Measurements from ENCODE around the gene FER. TPM values are rescaled to one million over a fixed set of nuclear protein-coding genes. Genes with fewer than 3 reads are reported as not detected.
"Not testable (repeated sequence)": the region's sequence is repeated elsewhere in the genome, so short reads cannot be mapped to it uniquely, and the experiment has no call there.

FER gene
- total RNA-seq, 1 experiment from 2014 or later, result 20.6 TPM

DNA sequence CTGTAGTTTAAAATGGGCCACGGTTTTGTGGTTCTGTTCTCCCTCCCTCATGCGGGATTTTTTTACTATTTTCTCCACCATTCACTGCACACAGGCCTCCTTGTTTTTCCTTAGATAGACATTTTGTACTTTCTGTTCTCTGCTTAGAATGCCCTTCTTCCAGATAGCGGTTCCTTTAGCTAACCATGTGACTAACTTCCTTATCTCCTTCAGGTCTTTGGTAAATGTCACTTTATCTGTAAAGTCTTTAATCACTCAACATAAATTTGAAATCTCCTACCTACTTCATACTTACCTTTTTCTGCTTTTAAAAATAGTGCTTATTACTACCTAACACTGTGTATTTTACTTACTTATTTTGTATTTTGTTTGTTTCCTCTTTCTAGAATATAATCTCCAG lies 15.0 kb downstream of the FER start:
- POLR2A ChIA-PET (ENCODE audit: unreplicated experiment), result no interaction called here
- H3K4me1 ChIP-seq (replicated peaks; ENCODE audit: insufficient read depth), result no peaks in the 10 kb centered on the region

DNA sequence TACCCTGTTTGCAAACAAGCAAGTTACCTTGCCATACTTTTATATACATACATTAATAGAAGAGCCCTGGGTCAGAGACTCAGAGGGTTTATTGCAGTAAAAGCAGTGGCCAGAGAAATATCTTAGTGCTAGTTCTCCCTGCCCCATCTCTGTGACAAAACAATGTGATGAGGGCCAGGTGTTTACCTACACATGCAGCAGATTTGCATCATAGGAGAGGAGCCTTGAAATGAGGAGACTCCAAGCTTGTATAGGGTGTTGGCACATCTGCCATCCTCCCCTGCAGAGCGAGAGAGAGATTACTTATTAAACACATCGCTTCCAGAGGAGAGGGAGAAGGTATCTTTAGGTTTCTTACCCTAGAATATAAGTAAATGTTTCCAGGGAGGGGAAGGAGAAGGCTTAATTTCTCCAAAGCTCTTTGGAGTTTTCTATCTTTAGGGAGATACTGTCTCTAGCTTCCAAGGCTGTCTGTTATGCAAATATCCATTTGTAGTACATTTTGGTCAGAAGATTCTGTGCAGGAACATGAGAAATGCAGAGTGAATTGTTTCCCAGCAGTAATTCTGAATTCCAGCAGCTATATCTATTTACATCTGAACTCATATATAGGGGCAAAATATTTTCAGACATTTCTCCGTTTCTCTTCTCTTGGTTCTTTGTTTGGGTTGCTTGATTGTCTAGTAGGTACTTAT lies 15.7 kb downstream of the FER start:
- Histone ChIP-seq H3K4me1 (replicated peaks; ENCODE audit: insufficient read depth) (no peaks in the 10 kb centered on the region), H3K4me3 (no peak overlapping the region), H3K36me3 (ENCODE audit: low read depth) (no peaks in the 10 kb centered on the region), H3K27me3 (ENCODE audit: insufficient read depth, low read depth) (no peaks in the 10 kb centered on the region), H3K4me2 (no peak overlapping the region), H2AFZ (no peak overlapping the region), H3K27ac (no peak overlapping the region), H3F3A (ENCODE audit: insufficient read depth, low read depth) (no peaks in the 10 kb centered on the region), H4K20me1 (ENCODE audit: insufficient read depth) (no peaks in the 10 kb centered on the region), H3K9me2 (ENCODE audit: insufficient read depth) (no peaks in the 10 kb centered on the region), H3K79me2 (ENCODE audit: low read depth) (no peaks in the 10 kb centered on the region), H3K9me3 (ENCODE audit: insufficient read depth, low read depth) (no peaks in the 10 kb centered on the region)
- intact Hi-C loops (cut with micrococcal nuclease; ENCODE audit: unreplicated experiment), result no loop called here
- no peak for TF ChIP-seq EZH2 (IDR thresholded peaks at IDR 0.05; ENCODE audit: low read depth)
- TF ChIP-seq, protein P1, sequence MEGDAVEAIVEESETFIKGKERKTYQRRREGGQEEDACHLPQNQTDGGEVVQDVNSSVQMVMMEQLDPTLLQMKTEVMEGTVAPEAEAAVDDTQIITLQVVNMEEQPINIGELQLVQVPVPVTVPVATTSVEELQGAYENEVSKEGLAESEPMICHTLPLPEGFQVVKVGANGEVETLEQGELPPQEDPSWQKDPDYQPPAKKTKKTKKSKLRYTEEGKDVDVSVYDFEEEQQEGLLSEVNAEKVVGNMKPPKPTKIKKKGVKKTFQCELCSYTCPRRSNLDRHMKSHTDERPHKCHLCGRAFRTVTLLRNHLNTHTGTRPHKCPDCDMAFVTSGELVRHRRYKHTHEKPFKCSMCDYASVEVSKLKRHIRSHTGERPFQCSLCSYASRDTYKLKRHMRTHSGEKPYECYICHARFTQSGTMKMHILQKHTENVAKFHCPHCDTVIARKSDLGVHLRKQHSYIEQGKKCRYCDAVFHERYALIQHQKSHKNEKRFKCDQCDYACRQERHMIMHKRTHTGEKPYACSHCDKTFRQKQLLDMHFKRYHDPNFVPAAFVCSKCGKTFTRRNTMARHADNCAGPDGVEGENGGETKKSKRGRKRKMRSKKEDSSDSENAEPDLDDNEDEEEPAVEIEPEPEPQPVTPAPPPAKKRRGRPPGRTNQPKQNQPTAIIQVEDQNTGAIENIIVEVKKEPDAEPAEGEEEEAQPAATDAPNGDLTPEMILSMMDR (conservative IDR thresholded peaks at IDR 0.05), result no peak
- CTCF ChIA-PET, result no interaction called here
- BruUV-seq (replicated peaks), result no TSS peak
- POLR2A ChIA-PET (ENCODE audit: unreplicated experiment), result no interaction called here
- no peak for DNase-seq

More for the DNA sequence above, 15.0 kb downstream of the FER start:
- H3F3A ChIP-seq (ENCODE audit: insufficient read depth, low read depth), result no peaks in the 10 kb centered on the region
- H3K27ac ChIP-seq, result no peak overlapping the region
- H3K79me2 ChIP-seq (ENCODE audit: low read depth), result no peaks in the 10 kb centered on the region
- no peaks in the 10 kb centered on the region for H3K9me2 ChIP-seq (ENCODE audit: insufficient read depth)
- H3K36me3 ChIP-seq (ENCODE audit: low read depth), result no peaks in the 10 kb centered on the region
- H3K4me3 ChIP-seq, result no peak overlapping the region
- CTCF ChIA-PET, result no interaction called here
- DNase-seq, result no peak
- no peak overlapping the region for H3K4me2 ChIP-seq
- H3K9me3 ChIP-seq (ENCODE audit: insufficient read depth, low read depth), result no peaks in the 10 kb centered on the region
- no peak overlapping the region for H2AFZ ChIP-seq
- no peaks in the 10 kb centered on the region for H3K27me3 ChIP-seq (ENCODE audit: insufficient read depth, low read depth)
- H4K20me1 ChIP-seq (ENCODE audit: insufficient read depth), result no peaks in the 10 kb centered on the region
- no peak for TF ChIP-seq EZH2 (IDR thresholded peaks at IDR 0.05; ENCODE audit: low read depth)
- TF ChIP-seq, protein P1 (conservative IDR thresholded peaks at IDR 0.05), result no peak
- no TSS peak for BruUV-seq (replicated peaks)
- intact Hi-C loops (cut with micrococcal nuclease; ENCODE audit: unreplicated experiment), result no loop called here

DNA sequence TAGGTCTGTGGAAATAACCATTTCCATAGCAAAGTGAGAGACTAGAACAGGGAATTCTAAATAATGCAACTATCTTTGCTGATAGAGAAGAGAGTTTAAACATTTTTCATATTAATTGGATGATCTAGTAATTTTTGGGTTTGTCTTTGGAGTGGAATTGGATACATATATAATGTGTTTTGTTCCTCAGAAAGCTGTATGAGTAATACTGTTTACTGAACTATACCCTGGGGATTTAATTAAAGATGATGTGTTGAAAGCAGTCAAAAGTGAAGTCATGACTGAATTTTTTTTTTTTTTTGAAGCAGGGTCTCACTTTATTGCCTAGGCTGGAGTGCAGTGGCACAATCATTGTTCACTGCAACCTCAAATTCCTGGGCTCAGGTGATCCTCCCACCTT lies 17.9 kb downstream of the FER start:
- Histone ChIP-seq H3K79me2 (ENCODE audit: low read depth) (no peaks in the 10 kb centered on the region), H3K4me1 (replicated peaks; ENCODE audit: insufficient read depth) (no peaks in the 10 kb centered on the region), H3K27ac (no peak overlapping the region), H3K27me3 (ENCODE audit: insufficient read depth, low read depth) (no peaks in the 10 kb centered on the region), H3K9me3 (ENCODE audit: insufficient read depth, low read depth) (no peaks in the 10 kb centered on the region), H2AFZ (no peak overlapping the region), H3K36me3 (ENCODE audit: low read depth) (no peaks in the 10 kb centered on the region), H4K20me1 (ENCODE audit: insufficient read depth) (no peaks in the 10 kb centered on the region), H3K4me3 (no peak overlapping the region), H3F3A (ENCODE audit: insufficient read depth, low read depth) (no peaks in the 10 kb centered on the region), H3K4me2 (no peak overlapping the region), H3K9me2 (ENCODE audit: insufficient read depth) (no peaks in the 10 kb centered on the region)
- ChIA-PET CTCF (no interaction called here), POLR2A (ENCODE audit: unreplicated experiment) (no interaction called here)
- TF ChIP-seq, protein P1 (conservative IDR thresholded peaks at IDR 0.05), result no peak
- TF ChIP-seq EZH2 (IDR thresholded peaks at IDR 0.05; ENCODE audit: low read depth), result no peak
- no peak for DNase-seq
- BruUV-seq (replicated peaks), result no TSS peak
- intact Hi-C loops (cut with micrococcal nuclease; ENCODE audit: unreplicated experiment), result no loop called here

DNA sequence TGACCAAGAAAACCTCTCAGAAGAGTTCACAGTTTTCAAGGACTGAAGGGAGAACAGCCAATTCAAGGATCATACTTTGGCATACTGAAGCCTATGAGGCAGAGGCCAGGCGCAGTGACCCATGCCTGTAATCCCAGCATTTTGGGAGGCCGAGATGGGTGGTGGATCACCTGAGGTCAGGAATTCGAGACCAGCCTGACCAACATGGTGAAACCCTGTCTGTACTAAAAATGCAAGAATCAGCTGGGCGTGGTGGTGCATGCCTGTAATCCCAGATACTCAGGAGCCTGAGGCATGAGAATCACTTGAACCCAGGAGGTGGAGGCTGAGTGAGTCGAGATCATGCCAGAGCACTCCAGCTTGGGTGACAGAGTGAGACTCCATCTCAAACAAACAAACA lies 19.2 kb downstream of the FER start:
- H3K27ac ChIP-seq; H3F3A ChIP-seq (ENCODE audit: insufficient read depth, low read depth); H3K79me2 ChIP-seq (ENCODE audit: low read depth); DNase-seq; CTCF ChIA-PET; H3K9me3 ChIP-seq (ENCODE audit: insufficient read depth, low read depth); H3K4me2 ChIP-seq; H3K27me3 ChIP-seq (ENCODE audit: insufficient read depth, low read depth); H3K36me3 ChIP-seq (ENCODE audit: low read depth); POLR2A ChIA-PET (ENCODE audit: unreplicated experiment); H3K9me2 ChIP-seq (ENCODE audit: insufficient read depth); H3K4me1 ChIP-seq (replicated peaks; ENCODE audit: insufficient read depth); H3K4me3 ChIP-seq; intact Hi-C loops (cut with micrococcal nuclease; ENCODE audit: unreplicated experiment); H2AFZ ChIP-seq; BruUV-seq (replicated peaks); H4K20me1 ChIP-seq (ENCODE audit: insufficient read depth): not testable (repeated sequence)
